Transverse colon (tissue), 4 donors: ENCODE results near the gene LRFN2.

Source experiments
- POLR2A ChIP-seq: fragments of 450-650 bp; IDR thresholded peaks from one replicate; pipeline ENCODE4 v1.6.1; 2016; ENCODE audit warnings: antibody characterized with exemption, mild to moderate bottlenecking, moderate library complexity
- POLR2AphosphoS5 ChIP-seq, 3 donors: sonication (generic); formaldehyde crosslinking; IDR thresholded peaks; one replicate each; pipeline ENCODE4 v1.6.1; 2016; ENCODE audit warnings: antibody characterized with exemption in 3 of 3
- TF ChIP-seq, protein P1 (sequence below), 5 experiments: fragments of 200-600 bp in 3 of 5; fragments of 450-650 bp in 2 of 5; sonication (generic) in 3 of 5; IDR thresholded peaks; 1 replicate in 2 of 5; 2 replicates in 3 of 5; pipeline ENCODE4 v1.5.1; 2016 to 2017; ENCODE audit warnings: antibody characterized with exemption in 5 of 5, inconsistent platforms in 3 of 5, mild to moderate bottlenecking in 2 of 5, moderate library complexity in 1 of 5

- TF ChIP-seq, protein P1, sequence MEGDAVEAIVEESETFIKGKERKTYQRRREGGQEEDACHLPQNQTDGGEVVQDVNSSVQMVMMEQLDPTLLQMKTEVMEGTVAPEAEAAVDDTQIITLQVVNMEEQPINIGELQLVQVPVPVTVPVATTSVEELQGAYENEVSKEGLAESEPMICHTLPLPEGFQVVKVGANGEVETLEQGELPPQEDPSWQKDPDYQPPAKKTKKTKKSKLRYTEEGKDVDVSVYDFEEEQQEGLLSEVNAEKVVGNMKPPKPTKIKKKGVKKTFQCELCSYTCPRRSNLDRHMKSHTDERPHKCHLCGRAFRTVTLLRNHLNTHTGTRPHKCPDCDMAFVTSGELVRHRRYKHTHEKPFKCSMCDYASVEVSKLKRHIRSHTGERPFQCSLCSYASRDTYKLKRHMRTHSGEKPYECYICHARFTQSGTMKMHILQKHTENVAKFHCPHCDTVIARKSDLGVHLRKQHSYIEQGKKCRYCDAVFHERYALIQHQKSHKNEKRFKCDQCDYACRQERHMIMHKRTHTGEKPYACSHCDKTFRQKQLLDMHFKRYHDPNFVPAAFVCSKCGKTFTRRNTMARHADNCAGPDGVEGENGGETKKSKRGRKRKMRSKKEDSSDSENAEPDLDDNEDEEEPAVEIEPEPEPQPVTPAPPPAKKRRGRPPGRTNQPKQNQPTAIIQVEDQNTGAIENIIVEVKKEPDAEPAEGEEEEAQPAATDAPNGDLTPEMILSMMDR (IDR thresholded peaks at IDR 0.05): no peak
- TF ChIP-seq POLR2A: no peak
- TF ChIP-seq POLR2AphosphoS5 (IDR thresholded peaks at IDR 0.05): no peak
Observed at GRCh38 chr6:40485300-40485699, 101.9 kb downstream of the LRFN2 start.
